Loucy (cell line): ENCODE measurements around the gene MBNL2.

Experiments
- H2AFZ ChIP-seq: fragments of 200-600 bp; sonication (generic); 2 replicates; pipeline ENCODE4 v1.6.0; 2016; ENCODE audit warnings: antibody characterized with exemption, mild to moderate bottlenecking, low read length, moderate library complexity
- H3F3A ChIP-seq: fragments of 200-600 bp; 2 replicates; pipeline ENCODE4 v1.6.0; 2016; ENCODE audit warnings: antibody characterized with exemption, low read depth, mild to moderate bottlenecking
- H3K27me3 ChIP-seq: fragments of 200-600 bp; sonication (generic); 2 replicates; pipeline ENCODE4 v1.6.1; 2014; ENCODE audit warnings: low read length, mild to moderate bottlenecking; ENCODE audit not compliant: insufficient read depth, poor library complexity, severe bottlenecking
- H3K36me3 ChIP-seq: fragments of 200-600 bp; sonication (generic); 2 replicates; pipeline ENCODE4 v1.6.1; 2016; ENCODE audit warnings: low read length; ENCODE audit not compliant: insufficient read depth
- H3K4me1 ChIP-seq: fragments of 200-600 bp; sonication (generic); 2 replicates; pipeline ENCODE4 v1.5.1; 2014; ENCODE audit warnings: low read length, mild to moderate bottlenecking; ENCODE audit not compliant: insufficient read depth, poor library complexity, severe bottlenecking
- H3K4me2 ChIP-seq: fragments of 200-600 bp; sonication (generic); 2 replicates; pipeline ENCODE4 v1.6.0; 2014; ENCODE audit warnings: antibody characterized with exemption, low read length, low read depth, mild to moderate bottlenecking; ENCODE audit not compliant: poor library complexity, severe bottlenecking
- H3K4me3 ChIP-seq: fragments of 200-600 bp; sonication (generic); 2 replicates; pipeline ENCODE4 v1.5.1; 2014; ENCODE audit warnings: low read length, mild to moderate bottlenecking, mixed read lengths; ENCODE audit not compliant: poor library complexity, severe bottlenecking
- H3K79me2 ChIP-seq: fragments of 200-600 bp; sonication (generic); 2 replicates; pipeline ENCODE4 v1.6.1; 2014; ENCODE audit warnings: low read length; ENCODE audit not compliant: insufficient read depth
- H3K9ac ChIP-seq: fragments of 200-600 bp; sonication (generic); 2 replicates; pipeline ENCODE4 v1.6.0; 2014; ENCODE audit warnings: mild to moderate bottlenecking, low read depth, low read length, moderate library complexity; ENCODE audit not compliant: poor library complexity, severe bottlenecking
- H3K9me2 ChIP-seq: fragments of 200-600 bp; sonication (generic); replicated peaks from 2 replicates; pipeline ENCODE4 v1.6.1; 2016; ENCODE audit warnings: low read depth, low read length, mixed read lengths
- H3K9me3 ChIP-seq: fragments of 200-600 bp; sonication (generic); 2 replicates; pipeline ENCODE4 v1.6.1; 2014; ENCODE audit warnings: mild to moderate bottlenecking, antibody characterized with exemption, low read length, low read depth; ENCODE audit not compliant: insufficient read depth
- H4K20me1 ChIP-seq: fragments of 200-600 bp; sonication (generic); 2 replicates; pipeline ENCODE4 v1.6.0; 2014; ENCODE audit warnings: antibody characterized with exemption, low read length, mild to moderate bottlenecking; ENCODE audit not compliant: insufficient read depth, poor library complexity, severe bottlenecking
- CTCF ChIP-seq: fragments of 200-600 bp; sonication (generic); conservative IDR thresholded peaks from 2 replicates; pipeline ENCODE4 v1.5.1; 2014; ENCODE audit warnings: mild to moderate bottlenecking, antibody characterized with exemption, low read length
- EZH2phosphoT487 ChIP-seq: fragments of 200-600 bp; IDR thresholded peaks from 2 replicates; pipeline ENCODE4 v1.6.1; 2018; ENCODE audit warnings: antibody characterized with exemption, mild to moderate bottlenecking, moderate library complexity, borderline replicate concordance

MBNL2 gene

GRCh38 chr13:97367016-97367822 is 145.1 kb downstream of the MBNL2 start:
- H3K4me2 ChIP-seq, result no peak overlapping the region
- no peak overlapping the region for H2AFZ ChIP-seq

GRCh38 chr13:97369261-97369893 is 147.2 kb downstream of the MBNL2 start:
- Histone ChIP-seq H3K9me2 (no peaks in the 10 kb centered on the region), H3K4me1 (peaks cover 8% of the 10 kb centered on the region), H3F3A (no peaks in the 10 kb centered on the region), H3K9me3 (no peaks in the 10 kb centered on the region), H3K79me2 (no peaks in the 10 kb centered on the region), H2AFZ (peak overlapping the region; percentile 65), H3K9ac (peak overlapping the region; percentile 50), H4K20me1 (no peaks in the 10 kb centered on the region), H3K36me3 (no peaks in the 10 kb centered on the region), H3K4me3 (peak overlapping the region; percentile 72), H3K4me2 (peak overlapping the region; percentile 68), H3K27me3 (no peaks in the 10 kb centered on the region)
- TF ChIP-seq CTCF (no peak), EZH2phosphoT487 (no peak)

More at GRCh38 chr13:97367016-97367822, 145.1 kb downstream of the MBNL2 start:
- Histone ChIP-seq H3K36me3 (no peaks in the 10 kb centered on the region), H3F3A (no peaks in the 10 kb centered on the region), H3K9ac (no peak overlapping the region), H3K79me2 (no peaks in the 10 kb centered on the region), H3K27me3 (no peaks in the 10 kb centered on the region), H3K9me2 (no peaks in the 10 kb centered on the region), H3K4me3 (no peak overlapping the region), H3K9me3 (no peaks in the 10 kb centered on the region), H4K20me1 (no peaks in the 10 kb centered on the region), H3K4me1 (peaks cover 8% of the 10 kb centered on the region)
- TF ChIP-seq CTCF (no peak), EZH2phosphoT487 (no peak)

- H3K4me1 ChIP-seq, result peaks cover 8% of the 10 kb centered on the region
- TF ChIP-seq CTCF, result no peak
- TF ChIP-seq EZH2phosphoT487, result no peak
- H4K20me1 ChIP-seq, result no peaks in the 10 kb centered on the region
- H3K36me3 ChIP-seq, result no peaks in the 10 kb centered on the region
- no peaks in the 10 kb centered on the region for H3K27me3 ChIP-seq
- no peak overlapping the region for H2AFZ ChIP-seq
- no peak overlapping the region for H3K4me2 ChIP-seq
- no peak overlapping the region for H3K9ac ChIP-seq
- H3F3A ChIP-seq, result no peaks in the 10 kb centered on the region
- no peaks in the 10 kb centered on the region for H3K79me2 ChIP-seq
- H3K9me2 ChIP-seq, result no peaks in the 10 kb centered on the region
- H3K4me3 ChIP-seq, result no peak overlapping the region
- H3K9me3 ChIP-seq, result no peaks in the 10 kb centered on the region
Measured at GRCh38 chr13:97371486-97372109, 149.5 kb downstream of the MBNL2 start.
